ENCODE results near the gene TEX2.

- TF ChIP-seq, protein P1, sequence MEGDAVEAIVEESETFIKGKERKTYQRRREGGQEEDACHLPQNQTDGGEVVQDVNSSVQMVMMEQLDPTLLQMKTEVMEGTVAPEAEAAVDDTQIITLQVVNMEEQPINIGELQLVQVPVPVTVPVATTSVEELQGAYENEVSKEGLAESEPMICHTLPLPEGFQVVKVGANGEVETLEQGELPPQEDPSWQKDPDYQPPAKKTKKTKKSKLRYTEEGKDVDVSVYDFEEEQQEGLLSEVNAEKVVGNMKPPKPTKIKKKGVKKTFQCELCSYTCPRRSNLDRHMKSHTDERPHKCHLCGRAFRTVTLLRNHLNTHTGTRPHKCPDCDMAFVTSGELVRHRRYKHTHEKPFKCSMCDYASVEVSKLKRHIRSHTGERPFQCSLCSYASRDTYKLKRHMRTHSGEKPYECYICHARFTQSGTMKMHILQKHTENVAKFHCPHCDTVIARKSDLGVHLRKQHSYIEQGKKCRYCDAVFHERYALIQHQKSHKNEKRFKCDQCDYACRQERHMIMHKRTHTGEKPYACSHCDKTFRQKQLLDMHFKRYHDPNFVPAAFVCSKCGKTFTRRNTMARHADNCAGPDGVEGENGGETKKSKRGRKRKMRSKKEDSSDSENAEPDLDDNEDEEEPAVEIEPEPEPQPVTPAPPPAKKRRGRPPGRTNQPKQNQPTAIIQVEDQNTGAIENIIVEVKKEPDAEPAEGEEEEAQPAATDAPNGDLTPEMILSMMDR (IDR thresholded peaks at IDR 0.05) = no peak
- no peak for TF ChIP-seq POLR2A (IDR thresholded peaks at IDR 0.05)
Observed at GRCh38 chr17:64113006-64113405, 150.1 kb downstream of the TEX2 start.
